AG09319 (cell line): Measurements from ENCODE around the gene MBOAT1.

Experiments
- DNase-seq: peaks from one replicate; pipeline ENCODE4 v3.0.0-alpha.2; 2010; ENCODE audit warnings: low read depth; ENCODE audit errors: extremely low read depth
- CTCF ChIP-seq: IDR thresholded peaks from 2 replicates; pipeline ENCODE4 v1.5.1; 2011; ENCODE audit warnings: low read depth, mild to moderate bottlenecking, inconsistent platforms, low read length, moderate library complexity

MBOAT1 gene

GRCh38 chr6:20058121-20058905 lies 154.0 kb downstream of the MBOAT1 start:
- no peak for TF ChIP-seq CTCF
- DNase-seq = no peak

GRCh38 chr6:20056350-20056992 lies 155.8 kb downstream of the MBOAT1 start:
- peak; percentile 5 for DNase-seq
- TF ChIP-seq CTCF = peak; percentile 62

- DNase-seq = no peak
- TF ChIP-seq CTCF = no peak
These were observed 156.4 kb downstream of the MBOAT1 start for GRCh38 chr6:20055916-20056315.
